Psoas muscle (tissue), 8 donors: ENCODE measurements around the gene LTK. TPM values are rescaled to one million over a fixed set of nuclear protein-coding genes. Genes with fewer than 3 reads are reported as not detected.

Experiments
- ATAC-seq, 4 donors: fragments of 200-7000 bp; cut with Tn5 transposase; one replicate each; pipeline ENCODE4 v1.9.1; 2020; ENCODE audit warnings: moderate library complexity in 3 of 4, mild to moderate bottlenecking in 2 of 4
- DNase-seq, 2 donors: peaks; one replicate each; pipeline ENCODE4 v3.0.0-alpha.2; 2020
- H3K27ac ChIP-seq: fragments of 200-600 bp; one replicate; pipeline ENCODE4 v1.8.0; 2022
- H3K27me3 ChIP-seq, 3 donors: fragments of 200-600 bp in 1 of 3; one replicate each; pipeline versions ENCODE4 v1.6.1 to v1.8.0; 2013 to 2022; ENCODE audit warnings: low read length in 2 of 3, mild to moderate bottlenecking in 2 of 3, moderate library complexity in 1 of 3; ENCODE audit not compliant: insufficient read depth in 3 of 3
- H3K36me3 ChIP-seq, 2 donors: fragments of 200-600 bp in 1 of 2; one replicate each; pipeline versions ENCODE4 v1.6.1 to v1.8.0; 2013 to 2022; ENCODE audit warnings: low read depth in 1 of 2, mild to moderate bottlenecking in 1 of 2, moderate library complexity in 1 of 2; ENCODE audit not compliant: insufficient read depth in 1 of 2
- H3K4me1 ChIP-seq: fragments of 200-600 bp; one replicate; pipeline ENCODE4 v1.8.0; 2022
- H3K4me3 ChIP-seq: fragments of 200-600 bp; one replicate; pipeline ENCODE4 v1.8.0; 2022; ENCODE audit warnings: mild to moderate bottlenecking
- H3K9me3 ChIP-seq: fragments of 200-600 bp; one replicate; pipeline ENCODE4 v1.8.0; 2022
- CTCF ChIP-seq: fragments of 200-600 bp; IDR thresholded peaks from one replicate; pipeline ENCODE4 v1.8.0; 2022; ENCODE audit warnings: antibody characterized with exemption
- WGBS, 3 donors: extraction: QIAGEN DNeasy Blood & Tissue Kit; methylation state at CpG; one replicate each; pipeline versions ENCODE4 v1.1.6 to v1.1.7; 2013; 5-methylcytosine and 5-hydroxymethylcytosine counted together
- intact Hi-C, 2 donors: fragments of 100-400 bp; cut with DNase I; formaldehyde crosslinking; loops; one replicate each; pipeline versions ENCODE4 v1.11.0 to v1.14.2; 2022
- polyA plus RNA-seq, 3 donors: library from polyadenylated mRNA; stranded (reverse); fragments of 200-250 nt; gene quantifications; one replicate each; pipeline ENCODE4 v1.2.3, GENCODE V29; 2013
- total RNA-seq, 4 donors: library from RNA; stranded (reverse); fragmentation: NEBNext Ultra II Directional in 2 of 4; extraction: Animal tissue kit (Norgen Biotek cat#: 25700) in 2 of 4; gene quantifications; one replicate each; pipeline versions ENCODE4 v1.2.1 to v1.2.4, GENCODE V29; 2021 to 2023
- donor health status: healthy with polysubstance abuse.
- donor health status: DM: no; HTN: no; CAD: no; lungs with moderate emphysema.
- donor health status: Bipolar disorder and iron deficiency.
- donor health status: healthy.
- donor health status: DM: yes; HTN: yes; CAD: no.
- donor health status: DM: no; HTN: no; CAD: no.
- donor health status: DM: no; HTN: no; CAD: no.
- donor health status: DM: yes; HTN: yes; CAD: no.

The LTK gene
- total and polyA plus RNA-seq, 7 donors, result 0.05 to 1.1 (median 0.14) TPM; not detected in 1

GRCh38 chr15:41504751-41505492 is 8.7 kb downstream of the LTK start:
- Histone ChIP-seq H3K27ac (no peak overlapping the region), H3K9me3 (no peaks in the 10 kb centered on the region), H3K4me3 (no peak overlapping the region), H3K36me3 (no peaks in the 10 kb centered on the region), H3K27me3 (peaks cover 0 to 48% (median 24%) of the 10 kb centered on the region in 3 donors), H3K4me1 (peaks cover 16% of the 10 kb centered on the region)
- no peak for TF ChIP-seq CTCF
- DNase-seq, result no peak
- 91 to 92% (median 92%) methylated on average over 13 of the region's 13 CpGs for WGBS, 3 donors
- no peak for ATAC-seq
- intact Hi-C loops, result no loop called here

DNA sequence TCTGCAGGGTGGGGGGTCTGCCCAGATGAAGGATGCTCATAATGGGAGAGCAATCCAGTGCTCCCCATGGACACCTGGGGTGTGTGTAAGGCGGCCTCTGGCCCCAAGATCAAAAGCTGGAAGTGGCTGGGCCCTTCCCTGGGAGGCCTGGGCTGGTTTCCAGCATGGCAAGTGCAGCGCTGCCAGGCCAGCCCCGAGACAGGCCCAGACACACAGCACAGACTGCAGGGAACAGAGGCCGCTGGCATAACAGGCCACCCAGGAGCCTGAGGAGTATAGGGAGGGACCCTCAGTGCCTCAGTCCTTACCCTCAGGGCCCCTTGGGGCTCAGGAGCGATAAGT is 10.0 kb downstream of the LTK start:
- ATAC-seq, result no peak
- TF ChIP-seq CTCF, result no peak
- no peaks in the 10 kb centered on the region for H3K36me3 ChIP-seq
- intact Hi-C loops, result no loop called here
- 58 to 67% (median 61%) methylated on average over 4 to 5 of the region's 5 CpGs for WGBS, 3 donors
- DNase-seq, result no peak
- H3K4me1 ChIP-seq, result peaks cover 16% of the 10 kb centered on the region
- no peaks in the 10 kb centered on the region for H3K9me3 ChIP-seq
- H3K27me3 ChIP-seq, result peaks cover 0 to 61% (median 29%) of the 10 kb centered on the region in 3 donors
- H3K27ac ChIP-seq, result no peak overlapping the region
- H3K4me3 ChIP-seq, result no peak overlapping the region

- Histone ChIP-seq H3K9me3 (no peaks in the 10 kb centered on the region), H3K36me3 (no peaks in the 10 kb centered on the region), H3K4me1 (peaks cover 16% of the 10 kb centered on the region), H3K27me3 (peaks cover 0 to 67% (median 29%) of the 10 kb centered on the region in 3 donors), H3K27ac (no peak overlapping the region), H3K4me3 (peak overlapping the region; percentile 51)
- 11 to 14% (median 11%) methylated on average over 51 to 54 of the region's 54 CpGs for WGBS, 3 donors
- ATAC-seq (peak in 2 of 4 donors; percentile 14 to 31), DNase-seq (no peak)
- no peak for TF ChIP-seq CTCF
- intact Hi-C loops, result no loop called here
Observed at GRCh38 chr15:41502795-41503668, 10.6 kb downstream of the LTK start.

GRCh38 chr15:41501931-41502794 is 11.5 kb downstream of the LTK start:
- H3K36me3 ChIP-seq, result no peaks in the 10 kb centered on the region
- peaks cover 16% of the 10 kb centered on the region for H3K4me1 ChIP-seq
- H3K27ac ChIP-seq, result no peak overlapping the region
- H3K4me3 ChIP-seq, result peak overlapping the region; percentile 51
- intact Hi-C loops, result no loop called here
- no peaks in the 10 kb centered on the region for H3K9me3 ChIP-seq
- H3K27me3 ChIP-seq, result peaks cover 0 to 71% (median 29%) of the 10 kb centered on the region in 3 donors
- no peak for TF ChIP-seq CTCF
- 1 to 3% (median 2%) methylated on average over 60 to 64 of the region's 64 CpGs for WGBS, 3 donors
- DNase-seq (no peak), ATAC-seq (peak in 3 of 4 donors; percentile 42 to 51 (median 47))
